GM12878 (cell line): ENCODE measurements around the gene DYNLT3. TPM values are rescaled to one million over a fixed set of nuclear protein-coding genes. Genes with fewer than 3 reads are reported as not detected.

ENCODE experiments used
- ATAC-seq: fragments of 200-7000 bp; cut with Tn5 transposase; 3 replicates; pipeline ENCODE4 v1.9.1; 2020; ENCODE audit warnings: mild to moderate bottlenecking, moderate library complexity
- BruUV-seq: library from RNA; stranded (reverse); fragments of 400-500 nt; replicated peaks from 2 replicates; lab custom pipeline; 2021; lab: Mats Ljungman, UMichigan
- CTCF ChIA-PET: fragments of 300-600 bp; sonication (Branson Sonifier 250); formaldehyde crosslinking; extraction: SDS; loops from one replicate; lab custom pipeline; 2021; ENCODE audit warnings: inconsistent platforms; lab: Yijun Ruan, JAX
- POLR2A ChIA-PET: fragments of 350-600 bp; formaldehyde crosslinking; extraction: SDS; loops from one replicate; lab custom pipeline; 2021; ENCODE audit warnings: inconsistent platforms; lab: Charles Lee
- RAD21 ChIA-PET: fragments of 300-600 bp; sonication (Branson Sonifier 250); formaldehyde crosslinking; loops from one replicate; lab custom pipeline; 2023; ENCODE audit warnings: antibody characterized with exemption; ENCODE audit not compliant: unreplicated experiment; lab: Charles Lee
- SMC1A ChIA-PET: fragments of 300-600 bp; sonication (Branson Sonifier 250); formaldehyde crosslinking; loops from one replicate; lab custom pipeline; 2023; ENCODE audit not compliant: unreplicated experiment, uncharacterized antibody; lab: Charles Lee
- DNase-seq: peaks from one replicate; pipeline ENCODE4 v3.0.0-alpha.2; 2011; ENCODE audit warnings: low read depth, low spot score
- FAIRE-seq: peaks from 3 replicates; lab custom pipeline; 2011; peaks lifted over from hg19 to GRCh38; lab: Jason Lieb, UNC
- H2AFZ ChIP-seq: 2 replicates; pipeline ENCODE4 v1.6.0; 2011; ENCODE audit warnings: low read depth, low read length, control low read depth; ENCODE audit not compliant: control insufficient read depth
- H3K27ac ChIP-seq: 2 replicates; pipeline ENCODE4 v1.5.1; 2011; ENCODE audit warnings: control low read depth; ENCODE audit not compliant: control insufficient read depth, insufficient read depth
- H3K27me3 ChIP-seq, 2 experiments: replicated peaks in 1 of 2; 2 replicates each; pipeline versions ENCODE4 v1.6.0 to v1.6.1; 2011; ENCODE audit warnings: low read length in 1 of 2; ENCODE audit not compliant: control insufficient read depth in 2 of 2, insufficient read depth in 2 of 2
- H3K36me3 ChIP-seq, 2 experiments: 2 replicates each; pipeline ENCODE4 v1.5.1; 2011; ENCODE audit warnings: low read length in 1 of 2; ENCODE audit not compliant: control insufficient read depth in 2 of 2, insufficient read depth in 2 of 2
- H3K4me1 ChIP-seq: 2 replicates; pipeline ENCODE4 v1.6.1; 2011; ENCODE audit warnings: mild to moderate bottlenecking, low read length, moderate library complexity, mixed read lengths; ENCODE audit not compliant: control insufficient read depth, insufficient read depth
- H3K4me2 ChIP-seq: 2 replicates; pipeline ENCODE4 v1.6.0; 2011; ENCODE audit warnings: control low read depth; ENCODE audit not compliant: control insufficient read depth, insufficient read depth
- H3K4me3 ChIP-seq: fragments of 200-600 bp; sonication (generic); 2 replicates; pipeline ENCODE4 v1.5.1; 2016
- H3K79me2 ChIP-seq: 2 replicates; pipeline ENCODE4 v1.6.0; 2011; ENCODE audit warnings: low read length; ENCODE audit not compliant: control insufficient read depth, insufficient read depth
- H3K9ac ChIP-seq: 2 replicates; pipeline ENCODE4 v1.8.0; 2011; ENCODE audit warnings: low read length, control low read depth, mixed read lengths; ENCODE audit not compliant: control insufficient read depth, insufficient read depth
- H3K9me3 ChIP-seq: replicated peaks from 3 replicates; pipeline ENCODE4 v1.5.1; 2011; ENCODE audit warnings: mild to moderate bottlenecking, low read length; ENCODE audit not compliant: control insufficient read depth, insufficient read depth
- H4K20me1 ChIP-seq: 2 replicates; pipeline ENCODE4 v1.6.0; 2011; ENCODE audit not compliant: control insufficient read depth, insufficient read depth
- KLF5 ChIP-seq: fragments of 450-650 bp; IDR thresholded peaks from 2 replicates; pipeline ENCODE4 v1.6.1; 2014; ENCODE audit warnings: mild to moderate bottlenecking; ENCODE audit not compliant: partially characterized antibody
- RELB ChIP-seq: fragments of 450-650 bp; IDR thresholded peaks from 2 replicates; pipeline ENCODE4 v1.6.1; 2017; ENCODE audit warnings: low read depth, mild to moderate bottlenecking, moderate library complexity
- WGBS: methylation state at CpG from one replicate; pipeline ENCODE4 v1.1.6; 2016; ENCODE audit warnings: low lambda C conversion rate; ENCODE audit not compliant: insufficient replicate concordance, insufficient coverage; ENCODE audit errors: missing lambda C conversion rate; 5-methylcytosine and 5-hydroxymethylcytosine counted together
- in situ Hi-C: fragments of 300-500 bp; cut with MboI; formaldehyde crosslinking; loops from 9 replicates; pipeline ENCODE4 v1.14.3; 2018; ENCODE audit warnings: mixed read lengths
- intact Hi-C: fragments of 100-400 bp; cut with micrococcal nuclease; formaldehyde crosslinking; loops from one replicate; pipeline ENCODE4 v1.14.2; 2022; ENCODE audit not compliant: unreplicated experiment
- polyA plus RNA-seq, 11 experiments: library from polyadenylated mRNA; depleted of rRNA in 4 of 11; unstranded in 6 of 11; stranded (reverse) in 5 of 11; fragments of >200 nt; fragmentation: Nextera tagmentation in 4 of 11; fragmentation: Illumina TruSeq in 1 of 11; extraction: Ambion mirVana in 4 of 11; extraction: Trizol in 1 of 11; gene quantifications; 1 replicate in 1 of 11; 2 replicates in 10 of 11; pipeline versions ENCODE4 v1.2.1 to v1.2.3, GENCODE V29; 2011 to 2016; ENCODE audit warnings: inconsistent platforms in 2 of 11, missing spikeins in 2 of 11, low read depth in 1 of 11
- total RNA-seq, 4 experiments: library from RNA; depleted of rRNA in 3 of 4; stranded (reverse); fragments of >200 nt in 3 of 4; fragmentation: Illumina TruSeq in 1 of 4; extraction: Trizol in 1 of 4; gene quantifications; 2 replicates each; pipeline versions ENCODE4 v1.2.1 to v1.2.3, GENCODE V29; 2013 to 2021
- TF ChIP-seq, protein P1 (sequence below): fragments of 150-350 bp; IDR thresholded peaks from 2 replicates; pipeline ENCODE4 v1.6.1; 2016; ENCODE audit warnings: low read depth, low read length

DYNLT3 gene
- total and polyA plus RNA-seq, 10 of the 15 experiments (the other 5 are each of a cell fraction or from before 2014, with no cell fraction given): 8.0 to 19.2 (median 12.8) TPM

- H4K20me1 ChIP-seq: no peaks in the 10 kb centered on the region
- H3K9ac ChIP-seq: no peak overlapping the region
- H3K27ac ChIP-seq: no peak overlapping the region
- in situ Hi-C loops: loop anchor here (25.0 kb wide), 1 partner anchor 343 kb away; no protein-coding TSS in a partner anchor
- RAD21 ChIA-PET: no interaction called here
- CTCF ChIA-PET: interaction anchor here (8.5 kb wide), 1 partner anchor 86 kb away, joined by 376 read pairs; no protein-coding TSS in a partner anchor
- no peaks in the 10 kb centered on the region for H3K36me3 ChIP-seq
- POLR2A ChIA-PET: no interaction called here
- no peak overlapping the region for H2AFZ ChIP-seq
- H3K4me2 ChIP-seq: no peak overlapping the region
- no peaks in the 10 kb centered on the region for H3K9me3 ChIP-seq
- WGBS: 0% methylated on average over 1 of the region's 1 CpG
- no peak overlapping the region for H3K4me3 ChIP-seq
- no peaks in the 10 kb centered on the region for H3K27me3 ChIP-seq
- no peaks in the 10 kb centered on the region; the same call in 1 of the 2 replicates for H3K4me1 ChIP-seq
- no peak for TF ChIP-seq RELB
- TF ChIP-seq, protein P1, sequence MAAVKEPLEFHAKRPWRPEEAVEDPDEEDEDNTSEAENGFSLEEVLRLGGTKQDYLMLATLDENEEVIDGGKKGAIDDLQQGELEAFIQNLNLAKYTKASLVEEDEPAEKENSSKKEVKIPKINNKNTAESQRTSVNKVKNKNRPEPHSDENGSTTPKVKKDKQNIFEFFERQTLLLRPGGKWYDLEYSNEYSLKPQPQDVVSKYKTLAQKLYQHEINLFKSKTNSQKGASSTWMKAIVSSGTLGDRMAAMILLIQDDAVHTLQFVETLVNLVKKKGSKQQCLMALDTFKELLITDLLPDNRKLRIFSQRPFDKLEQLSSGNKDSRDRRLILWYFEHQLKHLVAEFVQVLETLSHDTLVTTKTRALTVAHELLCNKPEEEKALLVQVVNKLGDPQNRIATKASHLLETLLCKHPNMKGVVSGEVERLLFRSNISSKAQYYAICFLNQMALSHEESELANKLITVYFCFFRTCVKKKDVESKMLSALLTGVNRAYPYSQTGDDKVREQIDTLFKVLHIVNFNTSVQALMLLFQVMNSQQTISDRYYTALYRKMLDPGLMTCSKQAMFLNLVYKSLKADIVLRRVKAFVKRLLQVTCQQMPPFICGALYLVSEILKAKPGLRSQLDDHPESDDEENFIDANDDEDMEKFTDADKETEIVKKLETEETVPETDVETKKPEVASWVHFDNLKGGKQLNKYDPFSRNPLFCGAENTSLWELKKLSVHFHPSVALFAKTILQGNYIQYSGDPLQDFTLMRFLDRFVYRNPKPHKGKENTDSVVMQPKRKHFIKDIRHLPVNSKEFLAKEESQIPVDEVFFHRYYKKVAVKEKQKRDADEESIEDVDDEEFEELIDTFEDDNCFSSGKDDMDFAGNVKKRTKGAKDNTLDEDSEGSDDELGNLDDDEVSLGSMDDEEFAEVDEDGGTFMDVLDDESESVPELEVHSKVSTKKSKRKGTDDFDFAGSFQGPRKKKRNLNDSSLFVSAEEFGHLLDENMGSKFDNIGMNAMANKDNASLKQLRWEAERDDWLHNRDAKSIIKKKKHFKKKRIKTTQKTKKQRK: no peak
- no peak for TF ChIP-seq KLF5
- DNase-seq (no peak), ATAC-seq (no peak), FAIRE-seq (no peak)
- no peaks in the 10 kb centered on the region for H3K79me2 ChIP-seq
- SMC1A ChIA-PET: interaction anchor here (8.4 kb wide), 2 partner anchors 49 to 87 kb away, joined by 138 to 264 read pairs; partner anchors contain the start of gene CYBB
- intact Hi-C loops: no loop called here
- no TSS peak for BruUV-seq
Observed at GRCh38 chrX:37830371-37830770, 17.0 kb downstream of the DYNLT3 start.
